NCI-H1694 (cell line): ENCODE data around the gene FAM240A.
"Not testable (repeated sequence)": the region's sequence is repeated elsewhere in the genome, so short reads cannot be mapped to it uniquely, and the experiment has no call there.

Source experiments
- DNase-seq: peaks from one replicate; lab custom pipeline; 2025; lab: John Stamatoyannopoulos, UW

The FAM240A gene

GRCh38 chr3:46612324-46612723, at the start of gene FAM240A:
Gene FAM240A, plus strand, starts transcription at chr3:46612525. Its CDS starts 159 bp downstream, at chr3:46612684.
- no peak for DNase-seq

- DNase-seq: no peak
Observed at GRCh38 chr3:46564190-46565021, 47.9 kb upstream of the FAM240A start.

- DNase-seq: no peak
Observed at GRCh38 chr3:46565077-46565476, 47.2 kb upstream of the FAM240A start.

DNA sequence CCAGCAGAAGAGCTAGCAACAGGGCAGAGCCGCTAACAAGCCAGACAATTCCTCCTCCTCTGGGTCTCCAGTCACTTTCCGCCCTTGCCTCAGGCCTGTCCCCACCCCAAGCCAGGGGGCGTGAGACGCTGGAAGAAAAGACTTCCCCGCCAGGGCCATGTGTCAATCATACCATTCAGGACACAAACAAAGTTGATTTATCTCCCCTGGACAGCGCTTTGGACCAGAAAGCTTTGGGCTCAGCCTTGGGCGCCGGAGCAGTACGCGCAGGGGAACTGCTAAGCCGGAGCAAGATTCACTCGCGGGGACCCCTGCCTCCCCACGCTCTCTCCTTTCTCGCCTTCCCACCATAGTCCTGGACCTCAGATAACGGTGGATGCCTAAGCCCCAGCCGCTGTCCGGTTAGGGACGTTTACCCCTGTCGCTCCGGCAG, 46.7 kb upstream of the FAM240A start:
- DNase-seq: no peak

DNA sequence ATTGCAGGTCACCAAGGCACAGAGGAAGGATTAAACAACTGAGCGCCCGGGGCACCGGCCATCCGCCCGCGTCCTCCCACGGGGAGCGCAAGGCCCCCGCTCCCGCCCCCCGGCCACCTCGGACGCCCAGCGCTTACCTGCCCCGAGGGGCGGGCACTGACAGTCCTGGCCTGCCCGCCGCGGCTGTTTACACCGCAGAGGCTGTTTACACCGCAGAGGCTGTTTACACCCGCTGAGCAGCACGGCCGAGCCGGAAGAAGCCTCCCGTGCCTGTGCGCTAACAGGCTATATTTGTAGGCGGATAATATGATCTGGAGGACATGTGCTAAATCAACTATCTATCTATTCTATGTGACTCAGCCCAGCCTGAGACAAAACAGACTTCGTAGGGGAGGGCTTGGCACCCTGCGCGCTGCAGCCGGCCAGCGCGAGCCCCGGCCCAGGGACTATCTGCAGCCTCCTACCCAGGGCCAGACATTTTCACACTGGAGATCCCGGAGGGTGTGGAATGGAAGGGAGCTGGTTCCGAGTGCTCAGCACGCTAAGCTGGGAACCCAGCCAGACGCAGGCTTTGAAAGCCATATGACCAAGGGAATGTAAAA, 46.2 kb upstream of the FAM240A start, which contains the start of gene LRRC2:
Gene LRRC2 (minus strand): TSS at position 263 of the 602 bp plus-strand sequence. CDS start 14,711 bp downstream, outside the sequence.
- DNase-seq: no peak

DNA sequence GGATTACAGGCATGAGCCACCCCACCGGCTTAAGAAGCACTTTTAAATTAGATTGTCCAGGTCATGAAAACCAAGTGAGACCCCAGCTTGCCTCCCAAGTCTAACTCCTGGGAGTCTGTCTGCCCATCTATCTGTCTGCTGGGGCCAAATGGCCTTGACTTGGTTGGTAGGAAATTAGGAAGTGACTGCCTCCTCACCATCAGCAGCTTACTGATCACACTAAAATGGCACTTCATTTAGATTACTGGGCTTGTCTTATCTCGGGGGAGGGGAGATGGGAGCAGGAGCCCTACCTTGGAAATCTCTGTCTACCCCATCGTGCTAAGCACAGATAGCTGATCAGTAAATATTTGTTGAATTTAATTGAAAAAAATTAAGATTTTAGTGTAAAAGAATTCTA, 40.6 kb upstream of the FAM240A start:
- no peak for DNase-seq

DNA sequence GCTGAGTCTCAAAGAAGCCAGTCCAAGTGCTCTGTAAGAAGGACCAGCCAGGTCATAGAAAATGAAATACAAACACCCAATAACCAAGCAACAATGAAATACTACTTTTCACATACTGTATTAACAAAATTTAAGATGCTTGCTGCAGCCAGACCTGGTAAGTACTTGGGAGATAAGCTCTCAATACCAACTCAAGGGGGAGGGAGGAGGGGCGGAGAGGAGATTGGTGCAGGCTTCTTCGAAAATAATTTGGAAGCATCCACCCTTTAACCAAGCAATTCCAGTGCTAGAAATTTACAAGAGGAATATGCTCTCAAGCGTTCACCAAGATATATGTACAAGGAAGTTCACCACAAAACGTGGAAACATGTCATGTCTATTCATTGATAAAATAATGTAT, 38.6 kb upstream of the FAM240A start:
- no peak for DNase-seq

DNA sequence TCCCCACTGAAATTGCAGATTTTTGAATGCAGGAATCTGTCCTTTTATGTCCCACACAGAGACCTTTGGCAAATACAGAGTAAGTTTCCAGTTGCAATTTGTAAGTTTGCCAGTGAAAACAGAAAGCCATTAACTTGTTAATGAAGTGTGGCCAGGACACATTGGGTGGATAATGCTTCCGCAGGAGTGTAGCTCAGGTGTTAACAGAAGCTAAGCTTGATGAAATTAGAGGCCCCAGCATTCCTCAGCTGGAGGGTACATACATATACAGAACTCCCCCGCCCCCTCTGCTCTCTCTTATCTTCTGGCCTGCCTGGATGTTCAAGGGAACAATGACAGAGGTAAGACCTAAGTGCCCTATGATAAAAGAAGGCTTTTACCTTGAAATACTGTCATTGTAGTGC, 38.1 kb upstream of the FAM240A start:
- DNase-seq: no peak

DNA sequence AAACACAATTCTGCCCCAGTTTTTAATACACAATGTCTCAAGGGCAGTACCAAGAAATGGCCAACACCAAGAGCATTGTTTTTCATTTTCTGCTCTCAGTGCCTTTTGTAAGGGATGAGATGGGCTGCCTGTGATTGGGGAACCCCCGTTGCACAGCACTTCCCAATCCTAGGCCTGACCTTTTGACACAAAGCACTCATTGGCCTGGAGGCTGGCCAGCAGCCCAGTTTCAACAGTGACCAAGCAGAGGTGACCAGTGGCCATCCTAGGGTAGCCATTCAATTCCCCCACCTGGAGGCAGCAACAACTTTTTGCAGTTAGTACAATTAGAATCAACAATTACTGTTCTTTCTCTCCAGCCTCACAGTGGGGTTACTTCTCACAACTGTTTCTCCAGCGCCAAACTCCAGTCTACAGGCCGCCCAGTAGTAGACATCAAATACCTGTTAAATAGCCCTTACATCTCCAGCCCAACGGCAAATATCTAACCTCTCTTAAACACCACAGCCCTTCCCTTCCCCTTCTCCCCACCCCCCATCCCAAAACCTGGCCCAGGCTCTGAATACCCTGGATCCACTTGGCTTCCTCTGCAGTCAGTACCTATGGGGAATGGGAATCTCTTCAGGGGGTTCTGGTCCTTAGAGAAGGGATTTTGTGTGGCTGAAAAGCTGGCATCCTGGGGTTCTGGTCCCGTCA, 37.3 kb upstream of the FAM240A start:
- no peak for DNase-seq

- DNase-seq: no peak
Observed at GRCh38 chr3:46575577-46576222, 36.6 kb upstream of the FAM240A start.

DNA sequence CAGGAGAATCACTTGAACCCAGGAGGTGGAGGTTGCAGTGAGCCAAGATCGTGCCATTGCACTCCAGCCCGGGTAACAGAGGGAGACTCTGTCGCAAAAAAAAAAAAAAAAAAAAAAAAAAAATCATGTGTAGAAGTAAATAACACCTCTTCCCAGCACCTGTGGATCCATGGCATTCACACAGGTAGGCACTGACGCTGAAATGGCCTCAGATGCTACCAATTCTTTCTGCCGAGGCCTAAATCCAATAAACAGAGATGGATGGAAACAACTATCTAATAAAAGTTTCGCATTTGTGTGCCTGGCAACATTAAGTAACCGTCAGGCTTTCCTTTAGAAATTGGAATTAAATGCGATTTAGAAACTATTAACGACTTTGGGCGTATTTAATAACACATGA, 35.9 kb upstream of the FAM240A start:
- DNase-seq: no peak

GRCh38 chr3:46576879-46577278, 35.4 kb upstream of the FAM240A start:
- no peak for DNase-seq

- not testable (repeated sequence) for DNase-seq
Observed at GRCh38 chr3:46577580-46578249, 34.6 kb upstream of the FAM240A start.

DNA sequence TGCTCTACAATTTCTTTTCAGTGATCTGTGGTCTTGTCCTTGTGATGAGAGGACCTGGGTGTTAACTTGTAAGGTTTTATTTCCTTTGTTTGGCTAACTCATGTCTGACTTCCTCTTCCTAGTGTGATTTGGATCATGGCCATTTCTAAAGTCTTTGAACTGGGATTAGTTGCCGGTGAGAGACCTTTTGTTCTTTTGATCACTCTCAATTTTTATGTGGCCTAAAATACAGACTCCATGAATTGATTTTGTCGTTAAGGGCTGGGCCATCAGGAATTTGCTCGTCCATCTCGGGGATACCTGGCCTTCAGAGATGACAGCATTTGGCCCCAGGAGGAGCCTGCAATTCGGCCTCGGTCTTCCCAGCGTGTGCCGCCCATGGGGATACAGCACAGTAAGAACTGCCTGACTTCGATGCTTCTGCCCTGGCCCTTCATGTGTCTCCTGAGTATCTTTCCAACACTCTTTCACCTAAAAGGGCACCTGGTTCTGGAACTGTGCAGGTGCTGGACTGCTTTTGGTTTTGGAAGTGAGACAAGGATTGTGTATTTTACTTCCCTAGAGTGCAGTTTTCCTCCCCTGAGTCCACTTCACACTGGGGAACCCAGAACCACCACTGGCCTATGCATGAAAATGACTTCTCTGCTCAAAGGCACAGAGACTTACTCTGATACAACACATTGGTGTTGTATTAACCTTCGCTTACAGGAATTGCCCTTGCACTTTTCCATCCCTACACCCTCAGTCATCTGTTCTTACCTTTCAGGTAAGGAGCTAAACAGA, 33.2 kb upstream of the FAM240A start:
- no peak for DNase-seq

DNA sequence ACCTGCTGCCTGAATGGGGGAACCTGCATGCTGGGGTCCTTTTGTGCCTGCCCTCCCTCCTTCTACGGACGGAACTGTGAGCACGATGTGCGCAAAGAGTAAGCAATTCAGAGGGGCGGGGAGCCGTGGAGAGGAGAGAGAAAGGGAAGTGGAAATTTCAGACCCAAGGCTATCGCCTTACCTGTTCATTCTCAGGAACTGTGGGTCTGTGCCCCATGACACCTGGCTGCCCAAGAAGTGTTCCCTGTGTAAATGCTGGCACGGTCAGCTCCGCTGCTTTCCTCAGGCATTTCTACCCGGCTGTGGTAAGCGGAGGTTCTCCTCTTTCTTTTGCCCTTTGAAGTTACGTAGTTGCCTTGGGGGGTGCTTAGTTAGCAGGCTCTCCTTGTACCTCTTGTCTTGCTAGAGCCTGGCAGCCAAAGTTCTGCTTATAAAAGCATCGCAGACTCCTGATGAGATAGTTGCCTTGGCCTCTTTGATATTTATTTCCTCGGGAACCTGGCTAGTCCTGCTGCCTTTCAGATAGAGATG, 32.5 kb upstream of the FAM240A start:
- no peak for DNase-seq

GRCh38 chr3:46580675-46581074, 31.6 kb upstream of the FAM240A start:
- no peak for DNase-seq

DNA sequence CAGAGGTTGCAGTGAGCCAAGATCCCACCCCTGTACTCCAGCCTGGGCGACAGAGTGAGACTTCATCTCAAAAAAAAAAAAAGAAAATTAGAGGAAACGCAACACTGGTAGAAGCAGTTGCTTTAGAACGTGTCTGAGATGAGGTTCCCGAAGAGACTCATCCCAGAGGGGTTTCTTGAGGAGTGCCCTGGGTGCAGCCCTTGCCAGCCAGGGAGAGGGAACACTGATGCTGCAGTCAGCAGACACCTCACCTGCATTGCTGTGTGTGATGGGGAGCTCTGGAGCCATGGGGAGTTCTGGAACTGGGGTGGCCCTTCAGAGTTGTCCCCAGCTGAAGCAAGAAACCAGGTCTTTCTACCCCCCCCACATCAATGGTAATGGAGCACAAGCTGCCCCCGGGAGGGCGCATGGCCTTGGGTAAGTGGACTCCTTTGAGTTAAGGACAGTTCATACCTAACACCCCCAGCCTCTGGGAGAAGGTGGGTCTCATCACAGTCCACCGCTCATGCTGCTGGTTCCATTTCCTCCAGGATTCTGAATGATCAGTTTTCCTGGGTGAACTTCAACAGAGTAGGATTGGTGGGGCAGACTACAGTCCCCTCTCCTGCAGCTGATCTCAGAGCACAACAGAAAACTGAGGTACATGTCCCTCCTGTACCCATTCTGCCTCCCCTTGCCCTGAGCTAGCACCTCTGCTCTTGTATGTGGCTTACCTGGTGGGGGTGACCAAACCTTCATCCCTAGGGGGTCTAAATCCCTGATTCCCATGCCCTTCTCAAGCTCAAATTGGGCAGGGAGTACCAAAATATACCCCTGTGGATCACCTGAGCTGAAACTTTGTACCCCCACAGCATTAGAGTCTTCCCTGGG, 27.5 kb upstream of the FAM240A start:
- DNase-seq: no peak

DNA sequence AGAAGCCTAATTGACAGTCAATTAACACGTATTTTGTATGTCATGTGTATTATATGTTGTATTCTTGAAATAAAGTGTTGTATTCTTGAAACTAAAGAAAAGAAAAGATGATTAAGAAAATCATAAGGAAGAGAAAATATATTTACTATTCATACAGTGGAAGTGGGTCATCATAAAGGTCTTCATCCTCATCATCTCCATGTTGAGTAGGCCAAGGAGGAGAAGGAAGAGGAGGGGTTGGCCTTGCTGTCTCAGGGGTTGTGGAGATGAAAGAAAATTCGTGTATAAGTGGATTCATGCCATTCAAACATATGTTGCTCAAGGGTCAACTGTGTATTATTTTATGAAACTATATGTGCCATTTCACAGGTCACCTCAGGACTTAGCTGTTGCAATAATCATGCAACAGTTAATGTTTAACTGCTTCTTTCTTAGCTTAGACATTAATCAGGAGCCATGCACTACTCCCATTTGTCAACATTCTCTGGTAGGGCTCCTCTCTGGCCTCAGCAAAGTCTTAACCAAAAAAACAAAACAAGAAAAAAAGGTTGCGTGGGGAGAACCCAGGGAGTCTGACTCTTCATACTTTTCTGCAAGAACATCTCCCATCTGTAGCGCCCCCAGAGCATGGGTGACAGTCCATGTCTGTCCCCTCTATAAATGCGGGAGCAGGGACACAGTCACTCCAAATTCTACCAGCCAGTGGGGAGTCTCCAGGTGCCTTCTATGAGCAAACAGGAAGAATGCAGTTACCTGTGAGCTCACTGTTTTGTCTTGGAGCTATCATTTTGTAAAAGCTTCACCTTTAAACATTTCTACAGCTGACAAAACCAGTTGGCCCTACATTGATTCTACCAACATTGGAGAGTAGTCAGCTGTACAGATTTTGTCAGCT, 26.3 kb upstream of the FAM240A start:
- DNase-seq: no peak
